OCI-LY1 (cell line): ENCODE results near the gene MICAL2.

ENCODE experiments used
- H2AFZ ChIP-seq: fragments of 200-600 bp; sonication (generic), shearing (Covaris generic); 2 replicates; pipeline ENCODE4 v1.6.0; 2014; ENCODE audit warnings: antibody characterized with exemption, mild to moderate bottlenecking, low read length
- H3F3A ChIP-seq: fragments of 200-600 bp; sonication (generic), shearing (Covaris generic); 2 replicates; pipeline ENCODE4 v1.6.0; 2014; ENCODE audit warnings: mild to moderate bottlenecking, antibody characterized with exemption, low read length, moderate library complexity; ENCODE audit not compliant: insufficient read depth
- H3K27ac ChIP-seq: fragments of 200-600 bp; sonication (generic); 2 replicates; pipeline ENCODE4 v1.5.1; 2014; ENCODE audit warnings: low read length, mixed run types, mild to moderate bottlenecking, low read depth; ENCODE audit not compliant: poor library complexity, severe bottlenecking
- H3K27me3 ChIP-seq: fragments of 200-600 bp; sonication (generic); 2 replicates; pipeline ENCODE4 v1.6.0; 2014; ENCODE audit warnings: antibody characterized with exemption, mild to moderate bottlenecking, low read length, moderate library complexity; ENCODE audit not compliant: insufficient read depth
- H3K36me3 ChIP-seq: fragments of 200-600 bp; sonication (generic); 2 replicates; pipeline ENCODE4 v1.6.1; 2014; ENCODE audit warnings: mild to moderate bottlenecking, antibody characterized with exemption, low read length, moderate library complexity, mixed read lengths; ENCODE audit not compliant: insufficient read depth
- H3K4me1 ChIP-seq: fragments of 200-600 bp; sonication (generic); 2 replicates; pipeline ENCODE4 v1.5.1; 2014; ENCODE audit warnings: mild to moderate bottlenecking, low read length, moderate library complexity; ENCODE audit not compliant: insufficient read depth, severe bottlenecking
- H3K4me2 ChIP-seq: fragments of 200-600 bp; sonication (generic), shearing (Covaris generic); 2 replicates; pipeline ENCODE4 v1.6.1; 2014; ENCODE audit warnings: low read length
- H3K4me3 ChIP-seq: fragments of 200-600 bp; sonication (generic); 2 replicates; pipeline ENCODE4 v1.5.1; 2014; ENCODE audit warnings: low read length, low read depth, mild to moderate bottlenecking, mixed read lengths; ENCODE audit not compliant: poor library complexity, severe bottlenecking
- H3K79me2 ChIP-seq: fragments of 200-600 bp; shearing (Covaris generic); 2 replicates; pipeline ENCODE4 v1.6.1; 2016; ENCODE audit warnings: mixed run types, low read length, mixed read lengths; ENCODE audit not compliant: insufficient read depth
- H3K9ac ChIP-seq: fragments of 200-600 bp; sonication (generic), shearing (Covaris generic); 2 replicates; pipeline ENCODE4 v1.6.1; 2014; ENCODE audit warnings: mild to moderate bottlenecking, low read length, mixed read lengths
- H3K9me2 ChIP-seq: fragments of 200-600 bp; sonication (generic), shearing (Covaris generic); 2 replicates; pipeline ENCODE4 v1.6.1; 2014; ENCODE audit warnings: low read depth, mild to moderate bottlenecking, low read length, mixed read lengths
- H3K9me3 ChIP-seq: fragments of 200-600 bp; shearing (Covaris generic); 2 replicates; pipeline ENCODE4 v1.6.1; 2014; ENCODE audit warnings: low read length, mixed read lengths
- H4K20me1 ChIP-seq: fragments of 200-600 bp; sonication (generic), shearing (Covaris generic); 2 replicates; pipeline ENCODE4 v1.6.0; 2016; ENCODE audit warnings: mild to moderate bottlenecking, low read length; ENCODE audit not compliant: insufficient read depth
- EZH2 ChIP-seq: fragments of 200-600 bp; sonication (generic), shearing (Covaris generic); IDR thresholded peaks from 2 replicates; pipeline ENCODE4 v1.8.0; 2017; ENCODE audit warnings: borderline replicate concordance, mixed run types, mild to moderate bottlenecking, antibody characterized with exemption, low read length, moderate library complexity, mixed read lengths
- TF ChIP-seq, protein P1 (sequence below): fragments of 200-600 bp; sonication (generic), shearing (Covaris generic); IDR thresholded peaks from 2 replicates; pipeline ENCODE4 v1.5.1; 2017; ENCODE audit warnings: mild to moderate bottlenecking, antibody characterized with exemption, low read length, moderate library complexity, mixed read lengths

The MICAL2 gene

DNA sequence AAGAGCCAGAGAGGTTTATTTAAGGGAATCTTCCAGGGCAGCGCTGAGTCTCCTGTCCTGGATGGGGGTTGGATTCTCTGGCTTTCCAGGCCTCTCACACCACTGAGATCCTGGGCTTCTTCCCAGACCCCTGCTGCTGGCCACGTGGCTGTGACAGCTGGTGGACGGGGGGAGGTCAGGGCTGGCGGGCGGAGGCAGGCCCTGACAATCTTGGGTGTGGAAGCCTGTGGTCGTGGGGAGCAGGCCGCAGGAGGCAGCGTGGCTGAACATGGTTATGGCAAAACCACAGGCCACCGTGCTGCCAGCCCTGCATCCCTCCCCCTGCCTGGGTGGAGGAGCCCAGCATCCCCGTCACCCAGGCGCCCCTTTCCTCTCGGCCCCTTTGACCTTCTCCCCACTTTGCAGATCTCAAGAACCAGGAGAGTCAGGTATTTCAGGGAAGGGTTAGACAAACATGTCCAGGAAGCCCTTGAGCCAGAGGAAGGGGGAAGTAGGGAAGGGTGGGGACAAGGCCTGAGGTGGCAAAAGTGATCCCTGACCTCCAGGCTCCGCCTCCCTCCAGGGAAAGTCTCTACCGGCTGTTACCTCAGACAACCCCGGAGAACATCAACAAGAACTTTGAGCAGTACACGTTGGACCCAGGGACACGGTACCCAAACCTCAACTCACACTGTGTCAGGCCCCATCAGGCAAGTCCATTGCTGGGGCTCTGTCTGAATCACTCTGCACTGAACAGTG lies 111.8 kb downstream of the MICAL2 start:
- no peak overlapping the region for H3K4me2 ChIP-seq
- no peaks in the 10 kb centered on the region for H3K36me3 ChIP-seq
- no peak for TF ChIP-seq EZH2
- TF ChIP-seq, protein P1, sequence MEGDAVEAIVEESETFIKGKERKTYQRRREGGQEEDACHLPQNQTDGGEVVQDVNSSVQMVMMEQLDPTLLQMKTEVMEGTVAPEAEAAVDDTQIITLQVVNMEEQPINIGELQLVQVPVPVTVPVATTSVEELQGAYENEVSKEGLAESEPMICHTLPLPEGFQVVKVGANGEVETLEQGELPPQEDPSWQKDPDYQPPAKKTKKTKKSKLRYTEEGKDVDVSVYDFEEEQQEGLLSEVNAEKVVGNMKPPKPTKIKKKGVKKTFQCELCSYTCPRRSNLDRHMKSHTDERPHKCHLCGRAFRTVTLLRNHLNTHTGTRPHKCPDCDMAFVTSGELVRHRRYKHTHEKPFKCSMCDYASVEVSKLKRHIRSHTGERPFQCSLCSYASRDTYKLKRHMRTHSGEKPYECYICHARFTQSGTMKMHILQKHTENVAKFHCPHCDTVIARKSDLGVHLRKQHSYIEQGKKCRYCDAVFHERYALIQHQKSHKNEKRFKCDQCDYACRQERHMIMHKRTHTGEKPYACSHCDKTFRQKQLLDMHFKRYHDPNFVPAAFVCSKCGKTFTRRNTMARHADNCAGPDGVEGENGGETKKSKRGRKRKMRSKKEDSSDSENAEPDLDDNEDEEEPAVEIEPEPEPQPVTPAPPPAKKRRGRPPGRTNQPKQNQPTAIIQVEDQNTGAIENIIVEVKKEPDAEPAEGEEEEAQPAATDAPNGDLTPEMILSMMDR, result no peak
- no peak overlapping the region for H3K9ac ChIP-seq
- no peak overlapping the region for H3K27ac ChIP-seq
- no peaks in the 10 kb centered on the region for H3K79me2 ChIP-seq
- no peaks in the 10 kb centered on the region for H3K9me3 ChIP-seq
- H3K4me1 ChIP-seq, result no peaks in the 10 kb centered on the region
- H3K9me2 ChIP-seq, result no peaks in the 10 kb centered on the region
- H3K27me3 ChIP-seq, result no peaks in the 10 kb centered on the region
- no peak overlapping the region for H3K4me3 ChIP-seq
- H4K20me1 ChIP-seq, result no peaks in the 10 kb centered on the region
- H3F3A ChIP-seq, result no peaks in the 10 kb centered on the region
- H2AFZ ChIP-seq, result no peak overlapping the region

DNA sequence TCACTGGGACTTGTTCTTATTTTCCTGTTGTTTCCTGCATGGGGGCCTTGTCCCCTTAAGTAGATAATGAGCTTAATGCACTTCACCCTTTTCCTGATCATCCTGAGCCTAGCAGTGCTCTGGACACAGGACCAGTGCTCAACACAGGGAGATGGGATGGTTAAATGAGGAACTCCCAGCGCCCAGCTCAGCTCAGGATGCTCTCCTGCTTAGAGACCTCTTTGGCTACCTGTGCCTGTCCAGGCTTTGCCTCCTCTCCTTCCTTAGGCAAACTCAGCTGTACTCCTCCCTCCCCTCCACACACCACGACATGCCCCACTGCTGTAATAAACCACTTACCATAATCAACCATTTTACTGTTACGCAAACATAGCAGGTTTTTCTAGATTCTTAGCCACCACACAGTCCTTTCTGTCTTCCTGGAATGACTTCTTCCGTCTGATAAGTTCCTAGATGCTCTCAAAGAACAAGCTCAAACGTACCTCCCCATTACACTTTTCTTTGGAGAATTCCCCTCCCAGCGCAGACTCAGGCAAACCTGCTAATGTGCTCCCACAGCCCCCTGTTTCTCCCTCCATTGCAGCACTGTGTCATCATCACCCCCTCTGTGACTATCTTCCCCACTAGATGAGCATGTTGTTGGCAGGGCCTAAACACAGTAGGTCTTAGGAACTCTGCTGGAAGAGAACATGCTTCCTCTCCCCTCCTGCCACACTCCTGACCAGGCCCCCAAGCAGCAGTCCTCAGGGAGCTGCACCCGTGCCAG lies 113.6 kb downstream of the MICAL2 start:
- no peak overlapping the region for H3K27ac ChIP-seq

DNA sequence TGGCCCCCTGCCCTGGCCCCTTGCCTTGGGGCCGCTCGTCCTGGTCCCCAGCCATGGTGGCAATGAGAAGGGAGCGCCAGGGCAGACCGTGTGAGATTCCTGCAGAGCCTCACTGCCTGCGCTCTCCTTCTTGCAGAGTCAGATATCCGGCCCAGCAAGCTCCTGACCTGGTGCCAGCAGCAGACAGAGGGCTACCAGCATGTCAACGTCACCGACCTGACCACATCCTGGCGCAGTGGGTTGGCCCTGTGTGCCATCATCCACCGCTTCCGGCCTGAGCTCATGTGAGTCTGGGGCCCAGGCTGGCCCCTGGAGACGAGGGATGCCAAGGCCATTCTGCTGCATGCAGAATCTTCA lies 114.1 kb downstream of the MICAL2 start:
- no peaks in the 10 kb centered on the region for H3K4me1 ChIP-seq
- H3K4me2 ChIP-seq, result no peak overlapping the region
- H3K79me2 ChIP-seq, result no peaks in the 10 kb centered on the region
- H3K9me2 ChIP-seq, result no peaks in the 10 kb centered on the region
- H3K9me3 ChIP-seq, result no peaks in the 10 kb centered on the region
- no peaks in the 10 kb centered on the region for H3K27me3 ChIP-seq
- H3F3A ChIP-seq, result no peaks in the 10 kb centered on the region
- no peak overlapping the region for H3K27ac ChIP-seq
- no peak overlapping the region for H3K9ac ChIP-seq
- no peak overlapping the region for H3K4me3 ChIP-seq
- H2AFZ ChIP-seq, result no peak overlapping the region
- H4K20me1 ChIP-seq, result no peaks in the 10 kb centered on the region
- H3K36me3 ChIP-seq, result no peaks in the 10 kb centered on the region
- TF ChIP-seq EZH2, result no peak
- TF ChIP-seq, protein P1, result no peak

More for the DNA sequence above, 113.6 kb downstream of the MICAL2 start:
- Histone ChIP-seq H3K79me2 (no peaks in the 10 kb centered on the region), H3K9me3 (no peaks in the 10 kb centered on the region), H3K27me3 (no peaks in the 10 kb centered on the region), H3K4me1 (no peaks in the 10 kb centered on the region), H4K20me1 (no peaks in the 10 kb centered on the region), H3K36me3 (no peaks in the 10 kb centered on the region), H3K4me3 (no peak overlapping the region), H2AFZ (no peak overlapping the region), H3K9ac (no peak overlapping the region), H3K9me2 (no peaks in the 10 kb centered on the region), H3K4me2 (no peak overlapping the region), H3F3A (no peaks in the 10 kb centered on the region)
- TF ChIP-seq EZH2, result no peak
- TF ChIP-seq, protein P1, result no peak
